GM12874 (cell line): ENCODE measurements around the gene LRRN2.

Experiments
- CTCF ChIP-seq: IDR thresholded peaks from 2 replicates; pipeline ENCODE4 v1.5.1; 2011; ENCODE audit warnings: low read depth, mild to moderate bottlenecking, control low read depth, low read length, moderate library complexity; ENCODE audit not compliant: insufficient read depth

LRRN2 gene

GRCh38 chr1:204587621-204588020, 97.9 kb downstream of the LRRN2 start:
- no peak for TF ChIP-seq CTCF

GRCh38 chr1:204584699-204585372, 100.7 kb downstream of the LRRN2 start:
- TF ChIP-seq CTCF: no peak

GRCh38 chr1:204583909-204584632, 101.5 kb downstream of the LRRN2 start:
- TF ChIP-seq CTCF: no peak

GRCh38 chr1:204581759-204582158, 103.8 kb downstream of the LRRN2 start:
- TF ChIP-seq CTCF: no peak

- no peak for TF ChIP-seq CTCF
These were observed 104.7 kb downstream of the LRRN2 start for GRCh38 chr1:204580862-204581261.

GRCh38 chr1:204579681-204580080, 105.9 kb downstream of the LRRN2 start:
- TF ChIP-seq CTCF: no peak

- no peak for TF ChIP-seq CTCF
These were observed 106.5 kb downstream of the LRRN2 start for GRCh38 chr1:204578867-204579664.
